H1 (cell line): ENCODE data around the gene PRMT3. TPM values are rescaled to one million over a fixed set of nuclear protein-coding genes. Genes with fewer than 3 reads are reported as not detected.

Experiments used
- CTCF ChIA-PET: fragments of 300-600 bp; sonication (Branson Sonifier 250); formaldehyde crosslinking; loops from one replicate; lab custom pipeline; 2021; ENCODE audit not compliant: partially characterized antibody; lab: Charles Lee
- POLR2A ChIA-PET: fragments of 300-600 bp; sonication (Branson Sonifier 250); formaldehyde crosslinking; loops from one replicate; lab custom pipeline; 2021; ENCODE audit warnings: inconsistent platforms; ENCODE audit not compliant: partially characterized antibody; lab: Charles Lee
- DNase-seq, 2 experiments: peaks; one replicate each; pipeline versions ENCODE4 v3.0.0 to v3.0.0-alpha.2; 2010 to 2022; ENCODE audit warnings: low spot score in 2 of 2, low read depth in 1 of 2, mixed read lengths in 1 of 2
- FAIRE-seq: peaks from 2 replicates; lab custom pipeline; 2011; peaks lifted over from hg19 to GRCh38; lab: Jason Lieb, UNC
- H2AFZ ChIP-seq: 2 replicates; pipeline ENCODE4 v1.8.1; 2012; ENCODE audit warnings: low read length, inconsistent platforms
- H2AK5ac ChIP-seq: 2 replicates; pipeline ENCODE4 v1.6.1; 2013; ENCODE audit warnings: low read depth, low read length
- H2BK120ac ChIP-seq: replicated peaks from 2 replicates; pipeline ENCODE3; 2013; ENCODE audit warnings: low read depth, low read length, inconsistent platforms
- H2BK12ac ChIP-seq: 2 replicates; pipeline ENCODE4 v1.6.1; 2013; ENCODE audit warnings: low read depth, low read length
- H2BK15ac ChIP-seq: 2 replicates; pipeline ENCODE4 v1.6.1; 2013; ENCODE audit warnings: low read length
- H2BK20ac ChIP-seq: 2 replicates; pipeline ENCODE4 v1.6.1; 2013; ENCODE audit warnings: low read length
- H2BK5ac ChIP-seq: 2 replicates; pipeline ENCODE4 v1.6.1; 2013; ENCODE audit warnings: low read depth, low read length
- H3K14ac ChIP-seq: 2 replicates; pipeline ENCODE4 v1.6.1; 2013; ENCODE audit warnings: inconsistent platforms; ENCODE audit not compliant: insufficient read length
- H3K18ac ChIP-seq: 2 replicates; pipeline ENCODE4 v1.6.1; 2013; ENCODE audit warnings: low read length; ENCODE audit errors: extremely low read depth
- H3K23ac ChIP-seq: 2 replicates; pipeline ENCODE4 v1.6.1; 2013; ENCODE audit warnings: inconsistent platforms; ENCODE audit not compliant: insufficient read length
- H3K23me2 ChIP-seq: 2 replicates; pipeline ENCODE4 v1.6.1; 2013; ENCODE audit warnings: low read depth, low read length
- H3K27ac ChIP-seq: 2 replicates; pipeline ENCODE4 v1.6.1; 2011; ENCODE audit warnings: low read depth, low read length, inconsistent platforms
- H3K27me3 ChIP-seq, 4 experiments: replicated peaks in 1 of 4; 1 replicate in 1 of 4; 2 replicates in 3 of 4; pipeline versions ENCODE4 v1.6.1 to v1.8.1; 2011 to 2013; ENCODE audit warnings: low read length in 3 of 4, mild to moderate bottlenecking in 3 of 4, inconsistent platforms in 2 of 4, mixed read lengths in 2 of 4, moderate library complexity in 1 of 4; ENCODE audit not compliant: control insufficient read depth in 3 of 4, insufficient read depth in 3 of 4; ENCODE audit errors: extremely low read depth in 1 of 4
- H3K36me3 ChIP-seq, 4 experiments: 2 replicates each; pipeline versions ENCODE4 v1.6.1 to v1.8.1; 2011 to 2013; ENCODE audit warnings: mild to moderate bottlenecking in 4 of 4, low read length in 3 of 4, moderate library complexity in 2 of 4, control low read depth in 1 of 4, inconsistent platforms in 1 of 4; ENCODE audit not compliant: insufficient read depth in 4 of 4, control insufficient read depth in 2 of 4
- H3K4ac ChIP-seq: replicated peaks from 2 replicates; pipeline ENCODE3; 2013; ENCODE audit warnings: low read length, low read depth, mixed read lengths, inconsistent platforms; ENCODE audit not compliant: insufficient read length
- H3K4me1 ChIP-seq, 4 experiments: replicated peaks in 1 of 4; 1 replicate in 1 of 4; 2 replicates in 3 of 4; pipeline versions ENCODE4 v1.6.1 to v1.8.1; 2011 to 2013; ENCODE audit warnings: low read length in 3 of 4, inconsistent platforms in 2 of 4, mixed read lengths in 1 of 4; ENCODE audit not compliant: insufficient read depth in 4 of 4, control insufficient read depth in 3 of 4
- H3K4me2 ChIP-seq, 2 experiments: 2 replicates each; pipeline versions ENCODE4 v1.6.1 to v1.8.1; 2011 to 2013; ENCODE audit warnings: low read depth in 2 of 2, low read length in 2 of 2, control low read depth in 1 of 2, inconsistent platforms in 1 of 2, mild to moderate bottlenecking in 1 of 2; ENCODE audit not compliant: insufficient read depth in 1 of 2
- H3K4me3 ChIP-seq, 4 experiments: fragments of 200-600, 300-600 bp in 1 of 4; sonication (generic), shearing (Covaris generic), sonication (Bioruptor Twin) in 1 of 4; 2 replicates each; pipeline versions ENCODE4 v1.5.1 to v1.8.1; 2011 to 2016; ENCODE audit warnings: low read length in 4 of 4, low read depth in 3 of 4, control low read depth in 2 of 4, inconsistent platforms in 2 of 4, mild to moderate bottlenecking in 2 of 4, mixed read lengths in 1 of 4, moderate library complexity in 1 of 4; ENCODE audit not compliant: insufficient read depth in 2 of 4; ENCODE audit errors: extremely low read depth in 1 of 4
- H3K56ac ChIP-seq: replicated peaks from 2 replicates; pipeline ENCODE3; 2013; ENCODE audit warnings: low read depth, mild to moderate bottlenecking, mixed read lengths, low read length, inconsistent platforms; ENCODE audit not compliant: insufficient read length
- H3K79me1 ChIP-seq: 2 replicates; pipeline ENCODE4 v1.6.1; 2013; ENCODE audit warnings: low read depth, low read length, control low read depth
- H3K79me2 ChIP-seq, 2 experiments: 2 replicates each; pipeline versions ENCODE4 v1.6.1 to v1.8.1; 2012 to 2013; ENCODE audit warnings: low read length in 2 of 2, mild to moderate bottlenecking in 2 of 2, inconsistent platforms in 1 of 2; ENCODE audit not compliant: insufficient read depth in 2 of 2, control insufficient read depth in 1 of 2
- H3K9ac ChIP-seq, 4 experiments: replicated peaks in 1 of 4; 1 replicate in 1 of 4; 2 replicates in 3 of 4; pipeline versions ENCODE4 v1.6.1 to v1.8.1; 2011 to 2013; ENCODE audit warnings: low read depth in 3 of 4, low read length in 3 of 4, control low read depth in 2 of 4, mild to moderate bottlenecking in 2 of 4, moderate library complexity in 2 of 4, inconsistent platforms in 1 of 4; ENCODE audit errors: extremely low read depth in 1 of 4
- H3K9me3 ChIP-seq, 2 experiments: 2 replicates each; pipeline versions ENCODE4 v1.6.1 to v1.8.1; 2012 to 2013; ENCODE audit warnings: mild to moderate bottlenecking in 2 of 2, moderate library complexity in 2 of 2, control low read depth in 1 of 2, inconsistent platforms in 1 of 2, low read depth in 1 of 2, low read length in 1 of 2, mixed read lengths in 1 of 2; ENCODE audit not compliant: insufficient read depth in 2 of 2
- H4K20me1 ChIP-seq, 2 experiments: replicated peaks in 1 of 2; 2 replicates each; pipeline versions ENCODE3 to v1.8.1; 2011 to 2013; ENCODE audit warnings: inconsistent platforms in 2 of 2, low read length in 2 of 2, mild to moderate bottlenecking in 1 of 2; ENCODE audit not compliant: insufficient read depth in 2 of 2, control insufficient read depth in 1 of 2
- H4K5ac ChIP-seq: 2 replicates; pipeline ENCODE4 v1.6.1; 2013; ENCODE audit warnings: low read length, low read depth, mixed read lengths, inconsistent platforms; ENCODE audit not compliant: insufficient read length
- H4K8ac ChIP-seq: 2 replicates; pipeline ENCODE4 v1.8.0; 2013; ENCODE audit warnings: mild to moderate bottlenecking, moderate library complexity, low read length, inconsistent platforms; ENCODE audit not compliant: insufficient read depth; ENCODE audit errors: extremely low read depth
- H4K91ac ChIP-seq: replicated peaks from 2 replicates; pipeline ENCODE3; 2013; ENCODE audit warnings: low read length, mixed read lengths, inconsistent platforms; ENCODE audit not compliant: insufficient read length
- BRCA1 ChIP-seq: IDR thresholded peaks from 2 replicates; pipeline ENCODE4 v1.6.1; 2012; ENCODE audit warnings: low read depth, low read length, improper control_type of control experiment
- TAF7 ChIP-seq: optimal IDR thresholded peaks from 2 replicates; pipeline ENCODE3; 2011; ENCODE audit warnings: low read depth, mild to moderate bottlenecking, inconsistent platforms, low read length, moderate library complexity, borderline replicate concordance
- WGBS, 2 experiments: shearing (Covaris generic) in 1 of 2; methylation state at CpG; one replicate each; pipeline versions ENCODE4 v1.1.6 to v1.1.7; 2013 to 2015; ENCODE audit warnings: low lambda C conversion rate in 2 of 2, mixed read lengths in 2 of 2, inconsistent platforms in 1 of 2, low coverage in 1 of 2, missing lambda C conversion rate in 1 of 2; ENCODE audit not compliant: insufficient replicate concordance in 2 of 2, insufficient coverage in 1 of 2, insufficient read length in 1 of 2; ENCODE audit errors: extremely low coverage in 1 of 2, missing lambda C conversion rate in 1 of 2; 5-methylcytosine and 5-hydroxymethylcytosine counted together
- polyA plus RNA-seq, 7 experiments: library from polyadenylated mRNA; depleted of rRNA in 3 of 7; stranded (reverse) in 5 of 7; unstranded in 2 of 7; fragments of >200 nt in 5 of 7; fragments of 200-250 nt in 2 of 7; gene quantifications; 1 replicate in 5 of 7; 2 replicates in 1 of 7; 4 replicates in 1 of 7; pipeline versions ENCODE4 v1.2.1 to v1.2.3, GENCODE V29; 2011 to 2013; ENCODE audit warnings: missing spikeins in 2 of 7, mixed read lengths in 2 of 7
- total RNA-seq: library from RNA; stranded (reverse); fragmentation: NEBNext Ultra II Directional; extraction: Animal tissue kit (Norgen Biotek cat#: 25700); gene quantifications from 2 replicates; pipeline ENCODE4 v1.2.1, GENCODE V29; 2021

PRMT3 gene
- total and polyA plus RNA-seq, 2 of the 8 experiments (the other 6 are each of a cell fraction or from before 2014, with no cell fraction given): 11.2 to 26.5 TPM

DNA sequence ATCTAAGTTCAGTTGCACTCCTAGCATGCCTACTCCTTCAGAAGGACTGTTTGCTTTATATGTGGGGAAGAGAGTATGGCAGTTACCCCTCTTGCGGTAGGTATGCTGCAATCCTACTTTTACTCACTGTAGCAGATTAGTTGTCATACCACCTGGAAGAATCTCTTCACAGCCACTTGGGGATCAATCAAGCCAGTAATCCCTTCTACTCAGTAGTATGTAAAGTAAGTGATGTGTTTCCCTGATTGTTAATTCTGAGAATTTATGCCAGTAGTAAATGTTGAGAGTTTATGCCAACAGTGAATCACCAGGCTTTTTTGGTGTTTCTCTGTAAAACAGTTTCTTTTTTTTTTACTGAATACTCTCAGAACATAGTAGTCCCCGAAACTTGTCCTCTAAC lies 34.4 kb downstream of the PRMT3 start:
- H3K14ac ChIP-seq: no peak overlapping the region
- no peaks in the 10 kb centered on the region for H3K4me1 ChIP-seq
- H4K91ac ChIP-seq: no peak overlapping the region
- no peak overlapping the region for H2BK5ac ChIP-seq
- no peaks in the 10 kb centered on the region for H3K79me2 ChIP-seq
- no peaks in the 10 kb centered on the region for H3K79me1 ChIP-seq
- H4K20me1 ChIP-seq: no peaks in the 10 kb centered on the region
- H3K4me3 ChIP-seq: no peak overlapping the region
- no peak overlapping the region for H3K23ac ChIP-seq
- no peak overlapping the region for H2BK12ac ChIP-seq
- 67% methylated on average over 2 of the region's 2 CpGs; no CpG with 5 or more reads in 1 of the 2 experiments for WGBS, 2 experiments
- no peaks in the 10 kb centered on the region for H3K23me2 ChIP-seq
- H3K27ac ChIP-seq: no peak overlapping the region
- H2BK120ac ChIP-seq: no peak overlapping the region
- H2BK20ac ChIP-seq: no peak overlapping the region
- H3K4me2 ChIP-seq: no peak overlapping the region
- CTCF ChIA-PET: no interaction called here
- H3K9me3 ChIP-seq: no peaks in the 10 kb centered on the region
- H4K5ac ChIP-seq: no peak overlapping the region
- POLR2A ChIA-PET: no interaction called here
- no peak overlapping the region for H3K56ac ChIP-seq
- no peaks in the 10 kb centered on the region for H3K27me3 ChIP-seq
- no peak overlapping the region for H2AK5ac ChIP-seq
- no peak overlapping the region for H4K8ac ChIP-seq
- no peak for FAIRE-seq
- no peak overlapping the region for H3K4ac ChIP-seq
- H3K9ac ChIP-seq: no peak overlapping the region
- no peak overlapping the region for H2AFZ ChIP-seq
- no peak for TF ChIP-seq TAF7
- TF ChIP-seq BRCA1: no peak
- TF ChIP-seq, all 59 proteins: peak for 0
- DNase-seq: no peak
- Histone ChIP-seq H3K18ac (no peak overlapping the region), H3K36me3 (peaks cover 0 to 6% (median 1%) of the 10 kb centered on the region in 4 experiments; a peak in 2 of 8 replicates), H2BK15ac (no peak overlapping the region)
